Activated CD8-positive, alpha-beta T cell treated with anti-CD3 and anti-CD28 coated beads for 36 hours (primary cell): ENCODE data around the gene INTS2. TPM values are rescaled to one million over a fixed set of nuclear protein-coding genes. Genes with fewer than 3 reads are reported as not detected.

Experiments used
- ATAC-seq: fragments of 200-7000 bp; cut with Tn5 transposase; one replicate; pipeline ENCODE4 v1.10.0; 2021; ENCODE audit warnings: mild to moderate bottlenecking, moderate library complexity
- CTCF ChIA-PET: fragments of 350-600 bp; sonication (Branson Sonifier 250); formaldehyde crosslinking; loops from one replicate; lab custom pipeline; 2021; ENCODE audit warnings: antibody characterized with exemption; lab: Charles Lee
- POLR2A ChIA-PET: fragments of 350-600 bp; sonication (Branson Sonifier 250); formaldehyde crosslinking; loops from one replicate; lab custom pipeline; 2021; ENCODE audit warnings: antibody characterized with exemption; lab: Charles Lee
- DNase-seq: peaks from one replicate; pipeline ENCODE4 v3.0.0-alpha.2; 2020
- H3K27ac Mint-ChIP-seq: one replicate; pipeline ENCODE4 v1.8.0; 2021; ENCODE audit warnings: mild to moderate bottlenecking, mixed read lengths
- H3K27me3 Mint-ChIP-seq: one replicate; pipeline ENCODE4 v1.8.0; 2021; ENCODE audit warnings: mixed read lengths
- H3K36me3 Mint-ChIP-seq: one replicate; pipeline ENCODE4 v1.8.0; 2021; ENCODE audit warnings: low read depth, mixed read lengths
- H3K4me1 Mint-ChIP-seq: one replicate; pipeline ENCODE4 v1.8.0; 2021; ENCODE audit warnings: low read depth, mixed read lengths
- H3K4me3 Mint-ChIP-seq: one replicate; pipeline ENCODE4 v1.8.0; 2021; ENCODE audit warnings: mild to moderate bottlenecking, moderate library complexity, mixed read lengths
- H3K9me3 Mint-ChIP-seq: one replicate; pipeline ENCODE4 v1.8.0; 2021; ENCODE audit warnings: mixed read lengths
- intact Hi-C: fragments of 100-400 bp; cut with micrococcal nuclease; formaldehyde crosslinking; loops from one replicate; pipeline ENCODE4 v1.10.0; 2022
- total RNA-seq, 2 experiments: library from RNA; stranded (reverse); gene quantifications; one replicate each; pipeline ENCODE4 v1.2.3, GENCODE V29; 2021
- TF ChIP-seq, protein P1 (sequence below): fragments of 200-600 bp; IDR thresholded peaks from one replicate; pipeline ENCODE4 v1.8.0; 2022; ENCODE audit warnings: antibody characterized with exemption, mild to moderate bottlenecking

INTS2 gene, protein sequence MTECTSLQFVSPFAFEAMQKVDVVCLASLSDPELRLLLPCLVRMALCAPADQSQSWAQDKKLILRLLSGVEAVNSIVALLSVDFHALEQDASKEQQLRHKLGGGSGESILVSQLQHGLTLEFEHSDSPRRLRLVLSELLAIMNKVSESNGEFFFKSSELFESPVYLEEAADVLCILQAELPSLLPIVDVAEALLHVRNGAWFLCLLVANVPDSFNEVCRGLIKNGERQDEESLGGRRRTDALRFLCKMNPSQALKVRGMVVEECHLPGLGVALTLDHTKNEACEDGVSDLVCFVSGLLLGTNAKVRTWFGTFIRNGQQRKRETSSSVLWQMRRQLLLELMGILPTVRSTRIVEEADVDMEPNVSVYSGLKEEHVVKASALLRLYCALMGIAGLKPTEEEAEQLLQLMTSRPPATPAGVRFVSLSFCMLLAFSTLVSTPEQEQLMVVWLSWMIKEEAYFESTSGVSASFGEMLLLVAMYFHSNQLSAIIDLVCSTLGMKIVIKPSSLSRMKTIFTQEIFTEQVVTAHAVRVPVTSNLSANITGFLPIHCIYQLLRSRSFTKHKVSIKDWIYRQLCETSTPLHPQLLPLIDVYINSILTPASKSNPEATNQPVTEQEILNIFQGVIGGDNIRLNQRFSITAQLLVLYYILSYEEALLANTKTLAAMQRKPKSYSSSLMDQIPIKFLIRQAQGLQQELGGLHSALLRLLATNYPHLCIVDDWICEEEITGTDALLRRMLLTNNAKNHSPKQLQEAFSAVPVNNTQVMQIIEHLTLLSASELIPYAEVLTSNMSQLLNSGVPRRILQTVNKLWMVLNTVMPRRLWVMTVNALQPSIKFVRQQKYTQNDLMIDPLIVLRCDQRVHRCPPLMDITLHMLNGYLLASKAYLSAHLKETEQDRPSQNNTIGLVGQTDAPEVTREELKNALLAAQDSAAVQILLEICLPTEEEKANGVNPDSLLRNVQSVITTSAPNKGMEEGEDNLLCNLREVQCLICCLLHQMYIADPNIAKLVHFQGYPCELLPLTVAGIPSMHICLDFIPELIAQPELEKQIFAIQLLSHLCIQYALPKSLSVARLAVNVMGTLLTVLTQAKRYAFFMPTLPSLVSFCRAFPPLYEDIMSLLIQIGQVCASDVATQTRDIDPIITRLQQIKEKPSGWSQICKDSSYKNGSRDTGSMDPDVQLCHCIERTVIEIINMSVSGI
- 10 to 100 TPM; 30.7 to 33.5 TPM for total RNA-seq

DNA sequence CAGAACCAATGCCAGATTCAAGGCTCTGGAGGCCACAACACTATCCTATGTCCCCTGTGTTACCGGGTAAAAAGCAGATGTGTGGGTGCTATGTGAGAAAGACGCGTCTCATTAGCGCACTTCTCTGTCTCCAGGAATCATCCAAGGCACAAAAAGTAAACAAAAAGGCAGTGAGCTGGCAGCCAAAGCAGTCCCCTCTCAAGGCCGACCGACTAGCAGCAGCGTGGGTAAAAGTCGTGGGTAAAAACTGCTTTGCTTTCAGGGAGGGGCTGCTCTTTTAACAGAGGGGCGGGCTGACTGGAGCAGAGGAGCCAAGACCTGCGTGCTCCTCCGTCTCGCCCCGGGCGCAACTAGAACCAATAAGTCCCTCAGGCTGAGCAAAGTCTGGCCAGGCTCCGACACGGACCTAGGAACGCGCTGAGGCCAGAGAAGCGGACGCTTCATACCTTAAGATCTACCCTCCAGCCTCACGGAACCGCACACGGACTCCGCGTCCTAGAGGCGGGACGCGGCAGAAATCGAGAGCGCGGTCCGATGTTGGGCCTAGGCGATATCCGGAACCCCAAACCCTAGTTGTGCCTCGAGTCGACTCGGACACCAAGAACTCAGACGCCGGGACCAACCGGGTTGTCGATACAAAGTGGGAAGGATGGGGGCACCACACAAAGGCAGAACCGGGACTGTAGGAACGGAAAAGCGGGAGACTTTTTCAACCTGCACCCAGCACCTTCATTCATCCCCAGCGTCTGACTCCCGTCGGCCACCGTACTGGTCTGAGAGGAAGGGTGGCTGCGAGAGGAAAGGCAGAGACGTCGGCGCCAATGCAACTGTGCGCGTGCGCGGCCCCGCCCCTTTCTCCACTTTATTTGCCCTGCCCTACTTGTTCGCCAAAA lies at the start of gene INTS2:
INTS2 (minus strand) TSS at position 775 of the 893 bp plus-strand sequence. CDS start 1,338 bp downstream, outside the sequence.
- peak within 1 kb of the TSS; percentile 90 for H3K27ac Mint-ChIP-seq
- H3K36me3 Mint-ChIP-seq: peaks cover 17% of the 10 kb centered on the region
- TF ChIP-seq, protein P1, sequence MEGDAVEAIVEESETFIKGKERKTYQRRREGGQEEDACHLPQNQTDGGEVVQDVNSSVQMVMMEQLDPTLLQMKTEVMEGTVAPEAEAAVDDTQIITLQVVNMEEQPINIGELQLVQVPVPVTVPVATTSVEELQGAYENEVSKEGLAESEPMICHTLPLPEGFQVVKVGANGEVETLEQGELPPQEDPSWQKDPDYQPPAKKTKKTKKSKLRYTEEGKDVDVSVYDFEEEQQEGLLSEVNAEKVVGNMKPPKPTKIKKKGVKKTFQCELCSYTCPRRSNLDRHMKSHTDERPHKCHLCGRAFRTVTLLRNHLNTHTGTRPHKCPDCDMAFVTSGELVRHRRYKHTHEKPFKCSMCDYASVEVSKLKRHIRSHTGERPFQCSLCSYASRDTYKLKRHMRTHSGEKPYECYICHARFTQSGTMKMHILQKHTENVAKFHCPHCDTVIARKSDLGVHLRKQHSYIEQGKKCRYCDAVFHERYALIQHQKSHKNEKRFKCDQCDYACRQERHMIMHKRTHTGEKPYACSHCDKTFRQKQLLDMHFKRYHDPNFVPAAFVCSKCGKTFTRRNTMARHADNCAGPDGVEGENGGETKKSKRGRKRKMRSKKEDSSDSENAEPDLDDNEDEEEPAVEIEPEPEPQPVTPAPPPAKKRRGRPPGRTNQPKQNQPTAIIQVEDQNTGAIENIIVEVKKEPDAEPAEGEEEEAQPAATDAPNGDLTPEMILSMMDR: no peak
- ATAC-seq (peak; percentile 92), DNase-seq (peak; percentile 97)
- intact Hi-C loops: no loop called here
- no peaks in the 10 kb centered on the region for H3K9me3 Mint-ChIP-seq
- POLR2A ChIA-PET: interaction anchor here (0.9 kb wide), 1 partner anchor 61 kb away, joined by 3 read pairs; no protein-coding TSS in a partner anchor
- peak within 1 kb of the TSS; percentile 87 for H3K4me3 Mint-ChIP-seq
- no peaks in the 10 kb centered on the region for H3K27me3 Mint-ChIP-seq
- H3K4me1 Mint-ChIP-seq: peaks cover 20% of the 10 kb centered on the region
- CTCF ChIA-PET: interaction anchor here (0.8 kb wide), 1 partner anchor 783 kb away, joined by 3 read pairs; no protein-coding TSS in a partner anchor

DNA sequence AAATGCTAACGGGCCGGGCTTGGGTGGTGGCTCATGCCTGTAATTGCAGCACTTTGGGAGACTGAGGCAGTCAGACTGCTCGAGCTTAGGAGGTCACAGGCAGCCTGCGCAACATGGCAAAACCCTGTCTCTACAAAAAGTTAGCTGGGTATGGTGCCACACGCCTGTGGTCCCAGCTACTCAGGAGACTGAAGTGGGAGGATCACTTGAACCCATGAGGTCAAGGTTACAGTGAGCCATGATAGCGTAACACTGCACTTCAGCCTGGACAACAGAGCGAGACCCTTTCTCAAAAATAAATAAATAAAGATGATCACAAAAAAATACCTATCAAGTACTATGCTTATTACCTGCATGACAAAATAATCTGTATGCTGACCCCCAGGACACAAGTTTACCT lies 46.3 kb upstream of the INTS2 start:
- intact Hi-C loops: no loop called here
- ATAC-seq (no peak), DNase-seq (no peak)
- TF ChIP-seq, protein P1: no peak
- peaks cover 14% of the 10 kb centered on the region for H3K4me1 Mint-ChIP-seq
- H3K27ac Mint-ChIP-seq: no peak overlapping the region
- POLR2A ChIA-PET: no interaction called here
- H3K27me3 Mint-ChIP-seq: no peaks in the 10 kb centered on the region
- CTCF ChIA-PET: interaction anchor here (1.7 kb wide), 1 partner anchor 92 kb away, joined by 4 read pairs; no protein-coding TSS in a partner anchor
- peaks cover 19% of the 10 kb centered on the region for H3K36me3 Mint-ChIP-seq
- no peaks in the 10 kb centered on the region for H3K9me3 Mint-ChIP-seq
- H3K4me3 Mint-ChIP-seq: no peak overlapping the region

DNA sequence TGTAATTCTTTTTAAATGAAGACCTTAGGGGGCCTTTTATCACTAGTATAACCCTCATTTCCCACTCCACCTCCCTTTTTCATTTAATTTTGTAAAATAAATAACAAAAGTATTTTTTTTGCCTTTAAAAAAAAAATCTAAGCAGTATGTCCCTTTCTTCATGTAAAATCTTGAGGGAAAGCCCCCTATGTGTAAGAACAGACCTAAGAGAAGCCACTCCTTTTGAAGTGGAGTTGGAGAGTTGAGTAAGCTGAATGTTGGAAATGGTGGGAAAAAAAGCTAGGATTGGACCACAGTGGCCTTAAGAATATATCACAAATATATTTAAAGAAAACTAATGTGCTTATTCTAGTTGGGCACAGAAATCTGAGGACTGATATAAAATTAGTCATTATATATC lies 44.5 kb upstream of the INTS2 start:
- peaks cover 20% of the 10 kb centered on the region for H3K36me3 Mint-ChIP-seq
- H3K27me3 Mint-ChIP-seq: no peaks in the 10 kb centered on the region
- no peak overlapping the region for H3K4me3 Mint-ChIP-seq
- TF ChIP-seq, protein P1: no peak
- POLR2A ChIA-PET: interaction anchor here (0.6 kb wide), 1 partner anchor 15 kb away, joined by 3 read pairs; no protein-coding TSS in a partner anchor
- no peak for DNase-seq
- no peaks in the 10 kb centered on the region for H3K9me3 Mint-ChIP-seq
- CTCF ChIA-PET: no interaction called here
- ATAC-seq: no peak
- intact Hi-C loops: no loop called here
- peaks cover 14% of the 10 kb centered on the region for H3K4me1 Mint-ChIP-seq
- H3K27ac Mint-ChIP-seq: no peak overlapping the region

DNA sequence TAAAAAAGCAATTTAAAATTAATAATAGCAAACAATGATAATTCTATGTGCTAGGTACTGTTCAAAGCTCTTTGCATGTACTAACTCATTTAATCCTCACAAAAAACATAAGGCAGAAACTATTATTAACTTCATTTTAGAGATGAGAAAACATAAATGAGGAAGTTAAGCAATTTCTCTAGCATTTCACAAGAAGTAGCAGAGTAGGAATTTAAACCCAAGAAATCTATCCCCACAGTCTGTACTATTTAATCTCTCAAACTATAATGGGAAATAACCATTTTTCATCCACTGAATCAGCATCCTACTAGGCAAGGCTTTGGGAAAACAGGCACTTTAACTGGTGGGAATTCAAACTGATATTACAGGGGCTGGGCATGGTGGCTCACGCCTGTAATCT lies 42.2 kb upstream of the INTS2 start:
- H3K27ac Mint-ChIP-seq: no peak overlapping the region
- intact Hi-C loops: no loop called here
- H3K27me3 Mint-ChIP-seq: no peaks in the 10 kb centered on the region
- no peaks in the 10 kb centered on the region for H3K9me3 Mint-ChIP-seq
- ChIA-PET POLR2A (interaction anchor here (0.6 kb wide), 2 partner anchors 63 to 219 kb away, joined by 3 to 4 read pairs; no protein-coding TSS in a partner anchor), CTCF (no interaction called here)
- TF ChIP-seq, protein P1: no peak
- H3K4me1 Mint-ChIP-seq: peaks cover 6% of the 10 kb centered on the region
- peaks cover 18% of the 10 kb centered on the region for H3K36me3 Mint-ChIP-seq
- no peak overlapping the region for H3K4me3 Mint-ChIP-seq
- DNase-seq (no peak), ATAC-seq (no peak)
